ENCODE measurements around the gene PIK3C3. TPM values are rescaled to one million over a fixed set of nuclear protein-coding genes. Genes with fewer than 3 reads are reported as not detected.

PIK3C3 gene
- polyA plus RNA-seq, 1 of the 3 experiments (the other 2 are of a cell fraction): 26.9 TPM

GRCh38 chr18:42064109-42064508 lies 109.1 kb downstream of the PIK3C3 start (continued):
- TF ChIP-seq FOSL2 (IDR thresholded peaks at IDR 0.05; ENCODE audit: borderline replicate concordance, low read depth): peak; percentile 55
- peak; percentile 38 for TF ChIP-seq JUND (IDR thresholded peaks at IDR 0.05)
- TF ChIP-seq PBX3 (IDR thresholded peaks at IDR 0.05): peak; percentile 72
- no peak for TF ChIP-seq GABPA (IDR thresholded peaks at IDR 0.05; ENCODE audit: low read depth)
- TF ChIP-seq EZH2phosphoT487 (IDR thresholded peaks at IDR 0.05; ENCODE audit: borderline replicate concordance, low read depth): no peak
- TF ChIP-seq SMC3 (IDR thresholded peaks at IDR 0.05; ENCODE audit: low read depth, low read length): no peak
- TF ChIP-seq TAF1 (IDR thresholded peaks at IDR 0.05; ENCODE audit: borderline replicate concordance, low read depth, low read length): no peak
- TF ChIP-seq CTCF (IDR thresholded peaks at IDR 0.05): no peak

GRCh38 chr18:42067518-42067917 lies 112.5 kb downstream of the PIK3C3 start:
- no peak overlapping the region for H3K4me2 ChIP-seq
- 93% methylated on average over 4 of the region's 4 CpGs for WGBS (ENCODE audit: low lambda C conversion rate)
- no peaks in the 10 kb centered on the region for H3K9me2 ChIP-seq
- POLR2A ChIA-PET: no interaction called here
- H3F3A ChIP-seq (replicated peaks; ENCODE audit: insufficient read depth): peaks cover 8% of the 10 kb centered on the region
- H3K9ac ChIP-seq: no peak overlapping the region
- H3K9me3 ChIP-seq: no peaks in the 10 kb centered on the region
- no peaks in the 10 kb centered on the region for H4K20me1 ChIP-seq (ENCODE audit: insufficient read depth)
- H3K79me2 ChIP-seq (ENCODE audit: insufficient read depth): no peaks in the 10 kb centered on the region
- no peak overlapping the region for H2AFZ ChIP-seq (ENCODE audit: low read depth)
- DNase-seq: no peak
- no peak overlapping the region for H3K4me3 ChIP-seq (ENCODE audit: low read depth in 2 of 2, low read length in 1 of 2)
- CTCF ChIA-PET: interaction anchor here (0.9 to 2.5 kb wide), 3 partner anchors 14 to 1205 kb away, joined by 3 to 14 read pairs (median 5); no protein-coding TSS in a partner anchor
- H3K4me1 ChIP-seq (ENCODE audit: control insufficient read depth in 1 of 2, insufficient read depth in 2 of 2, low read depth in 1 of 2, low read length in 1 of 2): peaks cover 0 to 5% of the 10 kb centered on the region in 2 experiments; a peak in 1 of 4 replicates
- no peak overlapping the region for H3K27ac ChIP-seq (ENCODE audit: low read depth in 2 of 2, low read length in 1 of 2)
- H3K36me3 ChIP-seq (replicated peaks in 1 of 2; ENCODE audit: control insufficient read depth in 1 of 2, insufficient read depth in 2 of 2, low read length in 1 of 2): peaks cover 57 to 78% of the 10 kb centered on the region in 2 experiments
- H3K27me3 ChIP-seq (ENCODE audit: insufficient read depth): no peaks in the 10 kb centered on the region
- TF ChIP-seq MXI1 (IDR thresholded peaks at IDR 0.05; ENCODE audit: low read depth, low read length): no peak
- no peak for TF ChIP-seq ELF1 (IDR thresholded peaks at IDR 0.05)
- TF ChIP-seq FOXM1 (IDR thresholded peaks at IDR 0.05; ENCODE audit: low read depth): no peak
- no peak for TF ChIP-seq TAF1 (IDR thresholded peaks at IDR 0.05; ENCODE audit: borderline replicate concordance, low read depth, low read length)
- no peak for TF ChIP-seq CTCF (IDR thresholded peaks at IDR 0.05)
- TF ChIP-seq POLR2AphosphoS5 (IDR thresholded peaks at IDR 0.05; ENCODE audit: low read depth, low read length): no peak
- no peak for TF ChIP-seq NRF1 (IDR thresholded peaks at IDR 0.05; ENCODE audit: low read depth, low read length)
- no peak for TF ChIP-seq SMC3 (IDR thresholded peaks at IDR 0.05; ENCODE audit: low read depth, low read length)
- TF ChIP-seq MAX (IDR thresholded peaks at IDR 0.05; ENCODE audit: low read depth): no peak
- no peak for TF ChIP-seq PBX3 (IDR thresholded peaks at IDR 0.05)
- TF ChIP-seq GATA2 (CRISPR knock-in tag; IDR thresholded peaks at IDR 0.05): no peak
- TF ChIP-seq USF1 (IDR thresholded peaks at IDR 0.05; ENCODE audit: borderline replicate concordance, low read depth): no peak
- TF ChIP-seq, protein P1, sequence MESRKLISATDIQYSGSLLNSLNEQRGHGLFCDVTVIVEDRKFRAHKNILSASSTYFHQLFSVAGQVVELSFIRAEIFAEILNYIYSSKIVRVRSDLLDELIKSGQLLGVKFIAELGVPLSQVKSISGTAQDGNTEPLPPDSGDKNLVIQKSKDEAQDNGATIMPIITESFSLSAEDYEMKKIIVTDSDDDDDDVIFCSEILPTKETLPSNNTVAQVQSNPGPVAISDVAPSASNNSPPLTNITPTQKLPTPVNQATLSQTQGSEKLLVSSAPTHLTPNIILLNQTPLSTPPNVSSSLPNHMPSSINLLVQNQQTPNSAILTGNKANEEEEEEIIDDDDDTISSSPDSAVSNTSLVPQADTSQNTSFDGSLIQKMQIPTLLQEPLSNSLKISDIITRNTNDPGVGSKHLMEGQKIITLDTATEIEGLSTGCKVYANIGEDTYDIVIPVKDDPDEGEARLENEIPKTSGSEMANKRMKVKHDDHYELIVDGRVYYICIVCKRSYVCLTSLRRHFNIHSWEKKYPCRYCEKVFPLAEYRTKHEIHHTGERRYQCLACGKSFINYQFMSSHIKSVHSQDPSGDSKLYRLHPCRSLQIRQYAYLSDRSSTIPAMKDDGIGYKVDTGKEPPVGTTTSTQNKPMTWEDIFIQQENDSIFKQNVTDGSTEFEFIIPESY (IDR thresholded peaks at IDR 0.05; ENCODE audit: borderline replicate concordance, low read depth): no peak
- no peak for TF ChIP-seq JUND (IDR thresholded peaks at IDR 0.05)
- no peak for TF ChIP-seq RXRA (IDR thresholded peaks at IDR 0.05; ENCODE audit: borderline replicate concordance, low read depth)
- TF ChIP-seq FOXJ3 (CRISPR knock-in tag; IDR thresholded peaks at IDR 0.05): no peak

All from SK-N-SH (cell line).